Mucosa of descending colon (tissue), 3 donors: ENCODE data around the gene PRB3. TPM values are rescaled to one million over a fixed set of nuclear protein-coding genes. Genes with fewer than 3 reads are reported as not detected.

Source experiments
- ATAC-seq: fragments of 200-7000 bp; cut with Tn5 transposase; one replicate; pipeline ENCODE4 v1.9.1; 2020; ENCODE audit warnings: mild to moderate bottlenecking, moderate library complexity
- DNase-seq, 3 donors: peaks; one replicate each; pipeline ENCODE4 v3.0.0-alpha.2; 2020
- H3K36me3 ChIP-seq: fragments of 200-600 bp; one replicate; pipeline ENCODE4 v1.8.0; 2021; ENCODE audit warnings: low read depth, mild to moderate bottlenecking
- H3K4me1 ChIP-seq: fragments of 200-600 bp; one replicate; pipeline ENCODE4 v1.8.0; 2021; ENCODE audit warnings: low read depth, mild to moderate bottlenecking
- H3K4me3 ChIP-seq: fragments of 200-600 bp; one replicate; pipeline ENCODE4 v1.8.0; 2021; ENCODE audit warnings: mild to moderate bottlenecking
- H3K9me3 ChIP-seq: fragments of 200-600 bp; one replicate; pipeline ENCODE4 v1.8.0; 2021; ENCODE audit warnings: mild to moderate bottlenecking
- CTCF ChIP-seq: fragments of 200-600 bp; IDR thresholded peaks from one replicate; pipeline ENCODE4 v1.8.0; 2022; ENCODE audit warnings: antibody characterized with exemption, mild to moderate bottlenecking
- intact Hi-C, 2 donors: fragments of 100-400 bp; cut with DNase I in 1 of 2; cut with micrococcal nuclease in 1 of 2; formaldehyde crosslinking; loops; one replicate each; pipeline versions ENCODE4 v1.11.0 to v1.11.1; 2022; cut with DNase I, micrococcal nuclease
- long read RNA-seq, 2 donors: library from polyadenylated mRNA; unstranded; transcript quantifications; one replicate each; pipeline ENCODE4 v2.0.0, GENCODE V29; 2019 to 2021
- total RNA-seq, 3 donors: library from RNA; stranded (reverse); fragmentation: NEBNext Ultra II Directional in 2 of 3; extraction: Animal tissue kit (Norgen Biotek cat#: 25700) in 2 of 3; gene quantifications; one replicate each; pipeline versions ENCODE4 v1.2.1 to v1.2.4, GENCODE V29; 2021 to 2023
- donor health status: DM: no; HTN: no; CAD: no; lungs with moderate emphysema.
- donor health status: DM: no; HTN: no; CAD: no.
- donor health status: DM: no; HTN: yes; CAD: no.

Gene PRB3
- not detected for total RNA-seq
- long read RNA-seq, donor 1, result 0 reads
- long read RNA-seq, donor 2, result 0 reads

GRCh38 chr12:11269607-11270006, at the start of gene PRB3:
Gene PRB3 (minus strand): TSS chr12:11269707. CDS start chr12:11269669, 38 bp downstream.
- Histone ChIP-seq H3K9me3 (no peaks in the 10 kb centered on the region), H3K36me3 (no peaks in the 10 kb centered on the region), H3K4me3 (no peak within 1 kb of the TSS), H3K4me1 (no peaks in the 10 kb centered on the region)
- no peak for ATAC-seq
- no peak for TF ChIP-seq CTCF
- DNase-seq, result no peak
- intact Hi-C loops, result no loop called here

- Histone ChIP-seq H3K4me3 (no peak within 1 kb of the TSS), H3K4me1 (no peaks in the 10 kb centered on the region), H3K9me3 (no peaks in the 10 kb centered on the region), H3K36me3 (no peaks in the 10 kb centered on the region)
- no peak for TF ChIP-seq CTCF
- intact Hi-C loops, result no loop called here
- ATAC-seq (no peak), DNase-seq (no peak)
Measured at GRCh38 chr12:11310336-11310735, 40.8 kb upstream of the PRB3 start, which contains the start of gene PRB4. Gene PRB4 (minus strand): TSS chr12:11310436. CDS start chr12:11310398, 38 bp downstream.

GRCh38 chr12:11307143-11307542, 37.6 kb upstream of the PRB3 start:
- H3K9me3 ChIP-seq, result no peaks in the 10 kb centered on the region
- H3K4me1 ChIP-seq, result no peaks in the 10 kb centered on the region
- H3K4me3 ChIP-seq, result no peak overlapping the region
- TF ChIP-seq CTCF, result no peak
- ATAC-seq (no peak), DNase-seq (no peak)
- intact Hi-C loops, result no loop called here
- no peaks in the 10 kb centered on the region for H3K36me3 ChIP-seq

GRCh38 chr12:11273449-11273848, 3.9 kb upstream of the PRB3 start:
- TF ChIP-seq CTCF, result no peak
- ATAC-seq, result no peak
- Histone ChIP-seq H3K4me1 (no peaks in the 10 kb centered on the region), H3K9me3 (no peaks in the 10 kb centered on the region), H3K36me3 (no peaks in the 10 kb centered on the region), H3K4me3 (no peak overlapping the region)
- DNase-seq, result no peak
- intact Hi-C loops, result no loop called here

GRCh38 chr12:11264501-11264900, 5.0 kb downstream of the PRB3 start:
- Histone ChIP-seq H3K4me1 (no peaks in the 10 kb centered on the region), H3K9me3 (peaks cover 10% of the 10 kb centered on the region), H3K36me3 (no peaks in the 10 kb centered on the region), H3K4me3 (no peak overlapping the region)
- no peak for TF ChIP-seq CTCF
- ATAC-seq (no peak), DNase-seq (no peak)
- intact Hi-C loops, result no loop called here

GRCh38 chr12:11246489-11246888, 23.0 kb downstream of the PRB3 start:
- DNase-seq (no peak), ATAC-seq (no peak)
- intact Hi-C loops, result no loop called here
- Histone ChIP-seq H3K9me3 (no peaks in the 10 kb centered on the region), H3K4me3 (no peak overlapping the region), H3K4me1 (no peaks in the 10 kb centered on the region), H3K36me3 (no peaks in the 10 kb centered on the region)
- TF ChIP-seq CTCF, result no peak
